Stomach smooth muscle (tissue), 2 donors: ENCODE measurements around the gene CNIH1.
"Not testable (repeated sequence)": the region's sequence is repeated elsewhere in the genome, so short reads cannot be mapped to it uniquely, and the experiment has no call there.

ENCODE experiments used
- H3K27ac ChIP-seq: one replicate; pipeline ENCODE4 v1.7.0; 2013; ENCODE audit warnings: mild to moderate bottlenecking, low read length, inconsistent platforms
- H3K27me3 ChIP-seq, 2 donors: one replicate each; pipeline ENCODE4 v1.7.0; 2013; ENCODE audit warnings: low read length in 2 of 2; ENCODE audit not compliant: insufficient read depth in 2 of 2, control insufficient read depth in 1 of 2
- H3K36me3 ChIP-seq, 2 donors: one replicate each; pipeline ENCODE4 v1.7.0; 2013; ENCODE audit warnings: low read length in 2 of 2; ENCODE audit not compliant: control insufficient read depth in 2 of 2, insufficient read depth in 2 of 2
- H3K4me1 ChIP-seq: one replicate; pipeline ENCODE4 v1.7.0; 2013; ENCODE audit warnings: low read length; ENCODE audit not compliant: control insufficient read depth, insufficient read depth
- H3K4me3 ChIP-seq, 2 donors: one replicate each; pipeline ENCODE4 v1.7.0; 2013; ENCODE audit warnings: low read length in 2 of 2
- H3K9ac ChIP-seq, 2 donors: one replicate each; pipeline ENCODE4 v1.7.0; 2013; ENCODE audit warnings: low read length in 2 of 2, mild to moderate bottlenecking in 1 of 2
- H3K9me3 ChIP-seq, 2 donors: one replicate each; pipeline ENCODE4 v1.7.0; 2013; ENCODE audit warnings: low read length in 2 of 2; ENCODE audit not compliant: control insufficient read depth in 2 of 2
- donor health status: healthy.
- donor health status: Pancreatic carcinoma.

Gene CNIH1

DNA sequence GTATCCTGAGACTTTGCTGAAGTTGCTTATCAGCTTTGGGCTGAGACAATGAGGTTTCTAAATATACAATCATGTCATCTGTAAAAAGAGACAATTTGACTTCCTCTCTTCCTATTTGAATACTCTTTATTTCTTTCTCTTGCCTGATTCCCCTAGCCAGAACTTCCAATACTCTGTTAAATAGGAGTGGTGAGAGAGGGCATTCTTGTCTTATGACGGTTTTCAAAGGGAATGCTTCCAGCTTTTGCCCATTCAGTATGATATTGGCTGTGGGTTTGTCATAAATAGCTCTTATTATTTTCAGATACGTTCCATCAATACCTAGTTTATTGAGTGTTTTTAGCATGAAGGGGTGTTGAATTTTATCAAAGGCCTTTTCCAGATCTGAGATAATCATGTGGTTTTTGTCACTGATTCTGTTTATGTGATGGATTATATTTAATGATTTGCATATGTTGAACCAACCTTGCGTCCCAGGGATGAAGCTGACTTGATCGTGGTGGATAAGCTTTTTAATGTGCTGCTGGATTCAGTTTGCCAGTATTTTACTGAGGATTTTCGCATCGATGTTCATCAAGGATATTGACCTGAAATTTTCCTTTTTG is 37.7 kb downstream of the CNIH1 start:
- H3K27ac ChIP-seq, H3K36me3 ChIP-seq, H3K4me3 ChIP-seq, H3K9me3 ChIP-seq, H3K4me1 ChIP-seq, H3K9ac ChIP-seq, H3K27me3 ChIP-seq: not testable (repeated sequence)

DNA sequence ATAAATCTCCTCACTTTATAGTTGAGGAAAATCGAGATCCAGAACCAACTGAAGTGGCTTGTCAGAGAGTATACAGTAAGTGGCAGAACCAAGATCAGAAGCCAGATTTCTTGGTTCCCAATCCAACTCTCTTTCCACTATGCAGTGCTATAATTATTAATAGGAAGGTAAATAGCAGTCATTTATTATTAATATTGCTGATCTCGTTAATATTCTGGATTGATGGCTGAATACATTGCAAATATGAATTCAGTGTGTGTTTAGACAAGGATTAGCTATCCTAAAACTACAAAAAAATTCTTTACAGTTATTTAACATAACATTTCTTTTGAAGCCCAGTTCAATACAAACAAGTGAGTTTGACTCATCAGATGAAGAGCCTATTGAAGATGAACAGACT is 41.6 kb downstream of the CNIH1 start:
- no peak overlapping the region for H3K9ac ChIP-seq
- peaks cover 5% of the 10 kb centered on the region for H3K4me1 ChIP-seq
- no peak overlapping the region for H3K27ac ChIP-seq
- no peaks in the 10 kb centered on the region for H3K36me3 ChIP-seq
- no peaks in the 10 kb centered on the region for H3K27me3 ChIP-seq
- H3K4me3 ChIP-seq = no peak overlapping the region
- no peaks in the 10 kb centered on the region for H3K9me3 ChIP-seq

DNA sequence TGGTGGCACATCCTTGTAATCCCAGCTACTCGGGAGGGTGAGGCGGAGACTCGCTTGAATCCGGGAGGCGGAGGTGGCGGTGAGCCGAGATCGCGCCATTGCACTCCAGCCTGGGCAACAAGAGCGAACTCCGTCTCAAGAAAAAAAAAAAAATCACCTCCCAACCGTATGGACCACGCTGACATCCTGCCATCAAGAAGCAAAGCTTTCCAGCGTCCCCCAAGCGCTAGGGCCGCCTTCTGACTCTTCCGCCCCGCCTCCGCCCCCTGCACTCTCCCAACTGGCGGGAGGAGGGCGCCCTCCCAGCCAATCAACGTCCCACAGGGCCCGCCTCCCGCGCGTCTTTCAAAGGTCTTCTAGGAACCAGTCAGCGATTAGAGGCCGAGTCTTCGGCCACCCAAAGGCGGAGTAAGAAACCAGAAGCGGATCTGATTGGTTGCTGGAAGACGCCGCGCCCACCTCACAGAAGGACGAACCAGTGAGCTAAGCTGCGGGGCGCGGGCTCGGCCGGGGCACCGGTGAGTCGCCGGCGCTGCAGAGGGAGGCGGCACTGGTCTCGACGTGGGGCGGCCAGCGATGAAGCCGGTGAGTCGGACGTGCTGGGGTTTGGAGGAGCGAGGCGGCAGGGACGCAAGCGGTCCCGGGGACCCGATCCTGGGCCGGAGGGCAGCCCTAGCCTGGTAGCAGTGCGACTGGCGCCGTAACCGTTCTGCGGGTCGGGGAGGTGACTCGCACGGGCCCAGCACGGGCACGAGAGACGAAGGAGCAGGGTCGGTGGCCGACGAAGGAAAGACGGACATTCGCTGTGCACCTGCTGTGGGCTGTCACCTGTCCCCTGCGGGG is 44.5 kb downstream of the CNIH1 start, which contains the start of gene CDKN3:
Gene CDKN3 (plus strand): TSS at position 515 of the 843 bp plus-strand sequence. CDS start 62 bp downstream, at position 577.
- no peaks in the 10 kb centered on the region for H3K9me3 ChIP-seq
- no peaks in the 10 kb centered on the region for H3K36me3 ChIP-seq
- no peak within 1 kb of the TSS for H3K27ac ChIP-seq

DNA sequence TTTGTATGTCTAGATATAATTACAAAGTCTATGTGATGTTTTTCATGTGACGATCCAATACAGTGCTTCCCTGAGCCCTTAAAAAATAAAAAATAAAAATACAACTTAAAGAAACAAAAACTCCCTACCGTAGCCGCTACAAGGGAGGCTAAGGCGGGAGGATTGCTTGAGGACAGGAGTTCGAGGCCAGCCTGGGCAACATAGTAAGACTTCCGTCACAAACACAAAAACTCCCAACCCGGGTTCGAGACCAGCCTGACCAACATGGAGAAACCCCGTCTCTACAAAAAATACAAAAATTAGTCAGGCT is 45.0 kb downstream of the CNIH1 start:
- Histone ChIP-seq H3K36me3 (no peaks in the 10 kb centered on the region), H3K4me1 (peaks cover 5% of the 10 kb centered on the region), H3K9ac (peak overlapping the region; percentile 42 to 50), H3K27ac (no peak overlapping the region), H3K9me3 (no peaks in the 10 kb centered on the region), H3K4me3 (peak overlapping the region; percentile 67 to 85), H3K27me3 (no peaks in the 10 kb centered on the region)

More for the DNA sequence above, 44.5 kb downstream of the CNIH1 start, which contains the start of gene CDKN3:
- H3K4me3 ChIP-seq = peak within 1 kb of the TSS; percentile 83 to 85
- H3K27me3 ChIP-seq = no peaks in the 10 kb centered on the region
- peak within 1 kb of the TSS; percentile 68 to 75 for H3K9ac ChIP-seq
- peaks cover 5% of the 10 kb centered on the region for H3K4me1 ChIP-seq

DNA sequence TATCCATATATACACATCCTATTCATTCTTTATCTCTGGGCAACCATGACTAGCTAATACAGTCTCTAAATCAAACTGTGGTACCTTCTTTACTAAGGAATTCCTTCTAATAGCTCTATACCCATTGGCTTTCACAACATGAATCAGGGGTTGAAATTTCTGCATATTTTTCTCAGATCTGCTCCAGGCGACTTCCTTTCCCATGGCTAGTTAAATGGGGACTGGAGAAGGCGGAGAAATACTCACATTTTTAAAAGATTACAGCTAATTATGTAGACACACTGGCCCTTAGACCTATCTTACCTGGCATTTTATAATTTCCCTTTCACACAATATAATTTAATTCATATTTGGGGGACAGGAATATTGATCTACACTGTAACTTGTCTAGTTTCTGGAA is 45.5 kb downstream of the CNIH1 start:
- Histone ChIP-seq H3K4me1 (peaks cover 5% of the 10 kb centered on the region), H3K9ac (no peak overlapping the region), H3K27ac (no peak overlapping the region), H3K9me3 (no peaks in the 10 kb centered on the region), H3K27me3 (no peaks in the 10 kb centered on the region), H3K4me3 (no peak overlapping the region), H3K36me3 (no peaks in the 10 kb centered on the region)

DNA sequence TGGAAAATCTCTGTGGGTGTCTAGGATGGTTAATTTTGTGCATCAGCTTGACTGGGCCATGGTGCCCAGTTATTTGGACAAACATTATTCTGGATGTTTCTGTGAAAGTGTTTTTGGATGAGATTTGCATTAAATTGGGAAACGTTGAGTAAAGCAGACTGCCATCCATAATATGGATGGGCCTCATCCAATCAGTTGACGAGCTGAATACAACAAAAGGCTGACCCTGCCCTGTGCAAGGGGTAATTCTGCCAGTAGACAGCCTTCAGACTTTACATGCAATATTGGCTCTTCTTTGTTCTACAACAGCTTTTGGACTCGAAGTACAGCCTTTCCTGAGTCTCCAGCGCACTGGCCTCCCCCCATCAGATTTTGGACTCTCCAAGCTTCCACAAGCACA is 45.9 kb downstream of the CNIH1 start:
- Histone ChIP-seq H3K27me3 (no peaks in the 10 kb centered on the region), H3K4me3 (no peak overlapping the region), H3K36me3 (no peaks in the 10 kb centered on the region), H3K9ac (no peak overlapping the region), H3K4me1 (peaks cover 5% of the 10 kb centered on the region), H3K27ac (no peak overlapping the region), H3K9me3 (no peaks in the 10 kb centered on the region)

DNA sequence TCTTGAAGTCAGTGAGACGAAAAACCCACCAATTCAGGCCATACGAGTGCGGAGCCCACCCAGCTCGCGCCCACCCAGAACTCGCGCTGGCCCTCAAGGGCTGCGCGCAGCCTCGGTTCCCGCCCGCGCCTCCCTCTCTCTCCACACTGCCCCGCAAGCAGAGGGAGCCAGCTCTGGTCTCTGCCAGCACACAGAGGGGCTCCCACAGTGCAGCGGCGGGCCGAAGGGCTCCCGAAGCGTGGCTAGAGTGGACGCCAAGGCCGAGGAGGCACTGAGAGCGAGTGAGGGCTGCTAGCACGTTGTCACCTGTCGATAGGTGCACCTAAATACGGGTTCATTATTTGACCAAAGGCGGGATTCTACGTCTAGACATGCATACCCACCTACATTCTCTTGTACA is 46.6 kb downstream of the CNIH1 start:
- Histone ChIP-seq H3K27me3 (no peaks in the 10 kb centered on the region), H3K9me3 (no peaks in the 10 kb centered on the region), H3K27ac (no peak overlapping the region), H3K9ac (no peak overlapping the region), H3K36me3 (no peaks in the 10 kb centered on the region), H3K4me3 (no peak overlapping the region), H3K4me1 (peaks cover 5% of the 10 kb centered on the region)

DNA sequence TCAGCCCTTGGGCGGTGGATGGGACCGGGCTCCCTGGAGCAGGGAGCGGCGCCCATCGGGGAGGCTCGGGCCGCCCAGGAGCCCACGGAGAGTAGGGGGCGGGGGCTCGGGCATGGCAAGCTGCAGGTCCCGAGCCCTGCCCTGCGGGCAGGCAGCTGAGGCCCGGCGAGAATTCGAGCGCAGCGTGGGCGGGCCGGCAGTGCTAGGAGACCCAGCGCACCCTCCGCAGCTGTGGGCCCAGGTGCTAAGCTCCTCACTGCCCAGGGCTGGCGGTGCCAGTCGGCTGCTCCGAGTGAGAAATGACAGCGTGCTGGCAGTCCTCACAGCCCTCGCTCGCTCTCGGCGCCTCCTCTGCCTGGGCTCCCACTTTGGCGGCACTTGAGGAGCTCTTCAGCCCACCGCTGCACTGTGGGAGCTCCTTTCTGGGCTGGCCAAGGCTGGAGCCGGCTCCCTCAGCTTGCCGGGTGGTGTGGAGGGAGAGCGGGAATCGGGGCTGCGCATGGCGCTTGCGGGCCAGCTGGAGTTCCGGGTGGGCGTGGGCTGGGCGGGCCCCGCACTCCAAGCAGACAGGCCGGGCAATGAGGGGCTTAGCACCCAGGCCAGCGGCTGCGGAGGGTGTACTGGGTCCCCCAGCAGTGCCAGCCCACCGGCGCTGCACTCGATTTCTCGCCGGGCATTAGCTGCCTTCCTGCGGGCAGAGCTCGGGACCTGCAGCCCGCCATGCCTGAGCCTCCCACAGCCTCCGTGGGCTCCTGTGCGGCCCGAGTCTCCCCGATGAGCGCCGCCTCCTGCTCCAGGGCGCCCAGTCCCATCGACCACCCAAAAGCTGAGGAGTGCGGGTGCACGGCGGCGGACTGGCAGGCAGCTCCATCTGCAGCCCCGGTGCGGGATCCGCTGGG is 47.9 kb downstream of the CNIH1 start:
- H3K4me1 ChIP-seq, H3K4me3 ChIP-seq, H3K27me3 ChIP-seq, H3K9ac ChIP-seq, H3K27ac ChIP-seq, H3K9me3 ChIP-seq, H3K36me3 ChIP-seq: not testable (repeated sequence)

DNA sequence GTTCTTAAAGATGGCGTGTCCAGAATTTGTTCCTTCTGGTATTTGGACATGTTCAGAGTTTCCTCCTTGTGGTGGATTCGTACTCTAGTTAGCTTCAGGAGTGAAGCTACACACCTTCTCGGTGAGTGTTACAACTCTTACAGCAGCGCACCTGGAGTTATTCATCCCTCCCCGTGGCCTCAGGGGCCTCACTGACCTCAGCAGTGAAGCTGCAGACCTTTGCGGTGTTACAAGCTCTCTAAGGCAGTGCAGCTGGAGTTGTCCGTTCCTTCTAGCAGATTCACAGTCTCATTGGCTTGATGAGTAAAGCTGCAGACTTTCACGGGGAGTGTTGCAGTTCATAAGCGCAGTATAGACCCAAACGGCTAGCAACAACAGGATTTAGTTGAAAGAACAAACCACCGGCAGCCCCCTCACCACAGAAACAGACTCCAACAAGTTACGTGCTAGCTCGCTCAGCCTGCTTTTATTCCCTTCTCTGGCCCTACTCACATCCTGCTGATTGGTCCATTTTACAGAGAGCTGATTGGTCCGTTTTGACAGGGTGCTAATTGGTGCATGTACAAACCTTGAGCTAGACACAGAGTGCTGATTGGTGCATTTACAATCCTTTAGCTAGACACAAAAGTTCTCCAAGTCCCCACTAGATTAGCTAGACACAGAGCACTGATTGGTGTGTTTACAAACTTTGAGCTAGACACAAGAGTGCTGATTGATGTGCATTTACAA is 48.9 kb downstream of the CNIH1 start:
- Histone ChIP-seq H3K9ac (no peak overlapping the region), H3K27me3 (peaks cover 0 to 2% of the 10 kb centered on the region in 2 donors), H3K4me1 (peaks cover 4% of the 10 kb centered on the region), H3K9me3 (no peaks in the 10 kb centered on the region), H3K4me3 (no peak overlapping the region), H3K27ac (no peak overlapping the region), H3K36me3 (no peaks in the 10 kb centered on the region)

DNA sequence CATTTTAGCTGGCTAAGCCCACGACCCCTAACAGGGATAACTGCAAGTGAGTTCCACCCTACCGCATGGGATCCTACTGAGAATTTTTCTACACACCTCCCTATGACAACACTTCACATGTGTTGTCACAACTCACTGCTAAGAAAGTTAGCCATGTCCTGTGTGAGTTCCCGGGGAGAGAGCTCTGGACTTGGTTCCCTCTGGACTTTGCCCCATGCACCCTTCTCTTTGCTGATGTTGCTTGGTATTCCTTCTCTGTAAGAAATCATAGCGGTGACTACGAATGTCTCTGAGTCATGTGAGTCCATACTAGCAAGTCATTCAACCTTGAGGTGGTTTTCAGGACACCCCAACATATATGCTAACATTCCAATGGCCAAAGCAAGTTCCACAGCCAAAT is 53.8 kb downstream of the CNIH1 start:
- Histone ChIP-seq H3K27ac (no peak overlapping the region), H3K27me3 (peaks cover 0 to 4% of the 10 kb centered on the region in 2 donors), H3K4me3 (no peak overlapping the region), H3K36me3 (no peaks in the 10 kb centered on the region), H3K9me3 (no peaks in the 10 kb centered on the region), H3K9ac (no peak overlapping the region), H3K4me1 (no peaks in the 10 kb centered on the region)
